NCI-H2107 (cell line): ENCODE data around the gene DHCR7.

Experiments used
- DNase-seq: peaks from one replicate; lab custom pipeline; 2025; lab: John Stamatoyannopoulos, UW

The DHCR7 gene, protein sequence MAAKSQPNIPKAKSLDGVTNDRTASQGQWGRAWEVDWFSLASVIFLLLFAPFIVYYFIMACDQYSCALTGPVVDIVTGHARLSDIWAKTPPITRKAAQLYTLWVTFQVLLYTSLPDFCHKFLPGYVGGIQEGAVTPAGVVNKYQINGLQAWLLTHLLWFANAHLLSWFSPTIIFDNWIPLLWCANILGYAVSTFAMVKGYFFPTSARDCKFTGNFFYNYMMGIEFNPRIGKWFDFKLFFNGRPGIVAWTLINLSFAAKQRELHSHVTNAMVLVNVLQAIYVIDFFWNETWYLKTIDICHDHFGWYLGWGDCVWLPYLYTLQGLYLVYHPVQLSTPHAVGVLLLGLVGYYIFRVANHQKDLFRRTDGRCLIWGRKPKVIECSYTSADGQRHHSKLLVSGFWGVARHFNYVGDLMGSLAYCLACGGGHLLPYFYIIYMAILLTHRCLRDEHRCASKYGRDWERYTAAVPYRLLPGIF

DNA sequence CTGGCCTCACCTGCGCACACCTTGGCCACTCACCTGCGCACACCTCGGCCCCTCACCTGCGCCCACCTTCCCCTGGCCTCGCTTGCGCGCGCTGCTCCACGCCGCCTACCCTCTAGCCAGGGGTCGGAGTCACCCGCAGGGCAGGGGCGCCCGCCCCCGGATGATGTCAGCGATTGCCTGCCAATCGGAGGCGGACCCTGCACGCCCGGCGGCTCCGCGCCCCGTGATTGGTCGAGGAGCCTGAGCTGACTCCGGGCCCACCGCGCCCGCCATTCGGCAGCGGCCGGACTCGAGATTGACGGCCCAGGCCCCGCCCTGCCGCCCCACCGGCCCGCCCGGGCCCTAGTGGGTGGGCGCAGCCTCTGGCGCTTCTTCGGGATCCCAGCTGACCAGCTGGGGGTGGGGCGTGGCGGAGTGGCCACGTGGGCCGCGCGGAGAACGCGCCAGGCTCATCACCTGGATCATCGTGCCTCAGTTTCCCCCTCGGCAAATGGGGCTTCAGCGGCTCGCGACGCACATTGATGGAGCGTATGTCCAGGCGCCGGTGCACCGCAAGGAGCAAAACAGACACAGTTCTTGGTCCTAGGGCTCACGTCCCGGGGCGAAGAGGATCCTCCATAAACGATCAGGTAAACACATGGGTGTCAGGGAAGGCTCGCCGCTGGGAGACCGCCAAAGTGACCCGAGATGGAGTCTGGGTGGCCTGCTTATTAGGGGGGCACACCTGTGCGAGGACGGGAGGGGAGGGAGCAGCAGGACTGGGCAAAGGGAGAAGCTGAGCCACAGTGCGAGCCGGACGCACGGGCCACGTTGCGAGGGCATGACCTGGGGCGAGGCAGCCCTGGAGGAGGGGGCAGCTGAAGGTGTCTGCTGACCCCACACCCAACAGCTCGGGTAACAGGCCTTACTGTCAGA is at the start of gene DHCR7:
DHCR7 (minus strand) TSS at position 137 of the 915 bp plus-strand sequence. CDS start 3,441 bp downstream, outside the sequence.
- peak; percentile 81 for DNase-seq

DNA sequence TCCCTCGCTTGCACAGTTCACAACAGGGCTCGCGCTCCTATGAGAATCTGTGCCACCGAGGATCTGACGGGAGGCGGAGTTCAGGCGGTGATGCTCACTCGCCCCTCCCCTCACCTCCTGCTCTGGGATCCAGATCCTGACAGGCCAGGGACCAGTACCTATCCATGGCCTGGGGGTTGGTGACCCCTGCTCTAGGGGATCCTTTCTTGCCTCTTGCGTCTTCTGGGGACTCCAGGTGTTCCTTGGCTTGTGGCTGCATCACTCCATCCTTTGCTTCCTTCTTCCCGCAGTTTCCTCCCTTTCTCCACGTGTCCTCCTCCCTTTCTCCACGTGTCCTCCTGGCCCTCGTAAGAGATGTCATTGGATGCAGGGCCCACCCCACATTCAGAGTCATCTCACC is 48.2 kb upstream of the DHCR7 start:
- no peak for DNase-seq

DNA sequence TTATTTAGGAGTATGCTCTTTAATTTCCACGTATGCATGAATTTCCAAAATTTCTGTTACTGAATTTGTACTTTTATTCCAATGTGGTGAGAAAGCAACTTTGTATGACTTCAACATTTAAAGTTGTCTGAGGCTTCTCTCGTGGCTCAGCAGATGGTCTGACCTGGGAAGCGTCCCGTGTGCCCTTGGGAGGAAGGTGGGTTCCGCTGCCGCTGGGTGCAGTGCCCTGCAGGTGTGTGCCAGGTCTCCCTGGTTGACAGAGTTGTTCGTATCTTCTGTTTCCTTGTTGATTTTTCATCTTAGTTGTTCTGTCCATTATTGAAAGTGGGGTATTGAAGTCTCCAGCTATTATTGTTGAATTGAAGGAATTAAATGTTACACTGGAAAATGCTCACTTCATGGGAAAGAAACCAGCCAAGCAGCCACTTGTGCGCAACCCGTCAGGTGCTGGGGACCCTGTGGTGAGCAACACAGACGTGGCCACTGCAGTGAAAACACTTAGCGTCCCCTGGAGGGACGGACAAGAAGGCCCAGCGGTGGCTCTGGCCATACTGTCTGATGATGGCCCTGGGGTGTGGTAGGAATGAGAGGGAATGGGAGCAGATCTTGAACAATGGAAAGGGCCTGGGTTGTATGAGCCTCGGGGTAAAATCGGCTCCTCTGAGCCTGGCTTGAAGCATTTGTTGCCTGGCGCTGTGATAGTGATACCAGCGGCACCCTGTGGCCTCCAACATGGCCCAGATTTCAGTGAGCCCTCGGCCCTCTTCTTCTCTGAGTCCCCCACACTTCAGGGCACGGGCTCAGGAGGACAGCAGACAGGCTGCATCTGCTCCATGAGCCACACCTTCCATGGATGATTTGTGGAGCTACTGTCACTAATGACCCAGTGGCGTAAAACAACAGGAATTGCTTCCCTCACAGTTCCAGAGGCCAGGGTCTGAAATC is 47.4 kb upstream of the DHCR7 start:
- DNase-seq: no peak

DNA sequence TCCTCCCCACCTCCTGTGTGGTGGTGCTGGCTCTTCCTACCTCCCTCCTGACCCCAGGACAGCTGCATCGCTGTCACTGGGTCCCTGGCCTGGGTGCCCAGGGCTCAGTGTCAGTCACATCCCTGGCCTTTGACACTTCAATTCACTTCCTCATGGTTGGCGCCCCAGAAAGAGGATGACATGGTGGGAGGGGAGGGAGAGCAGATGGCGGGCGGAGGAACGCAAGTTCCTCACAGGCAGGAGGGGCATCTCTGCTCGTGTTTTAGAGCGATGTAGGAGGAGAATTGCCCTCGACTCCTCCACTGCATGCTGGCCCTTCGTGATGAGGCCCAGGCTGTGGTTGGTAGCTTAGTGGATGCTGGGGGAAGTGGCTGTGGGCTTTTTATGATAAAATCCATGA is 43.7 kb upstream of the DHCR7 start:
- DNase-seq: no peak

DNA sequence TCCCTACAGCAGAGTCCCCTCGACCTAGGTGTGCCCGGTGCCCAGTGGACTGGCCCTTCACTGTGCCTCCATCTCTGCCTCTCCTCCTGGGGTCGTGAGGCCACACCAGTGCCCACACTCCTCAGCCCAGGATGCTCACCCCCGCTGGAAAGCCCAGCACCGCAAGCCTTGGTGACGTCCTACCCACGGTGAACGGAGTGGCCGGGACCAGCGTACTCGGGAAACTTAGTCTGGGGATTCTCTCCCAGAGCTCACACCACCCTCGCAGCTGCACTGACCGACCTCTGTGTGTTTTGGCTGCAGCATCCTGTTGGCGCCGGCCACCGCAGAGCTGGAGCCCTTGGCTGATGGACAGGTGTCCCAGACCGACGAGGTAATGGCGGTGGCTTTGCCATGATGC is 43.3 kb upstream of the DHCR7 start:
- DNase-seq: no peak

DNA sequence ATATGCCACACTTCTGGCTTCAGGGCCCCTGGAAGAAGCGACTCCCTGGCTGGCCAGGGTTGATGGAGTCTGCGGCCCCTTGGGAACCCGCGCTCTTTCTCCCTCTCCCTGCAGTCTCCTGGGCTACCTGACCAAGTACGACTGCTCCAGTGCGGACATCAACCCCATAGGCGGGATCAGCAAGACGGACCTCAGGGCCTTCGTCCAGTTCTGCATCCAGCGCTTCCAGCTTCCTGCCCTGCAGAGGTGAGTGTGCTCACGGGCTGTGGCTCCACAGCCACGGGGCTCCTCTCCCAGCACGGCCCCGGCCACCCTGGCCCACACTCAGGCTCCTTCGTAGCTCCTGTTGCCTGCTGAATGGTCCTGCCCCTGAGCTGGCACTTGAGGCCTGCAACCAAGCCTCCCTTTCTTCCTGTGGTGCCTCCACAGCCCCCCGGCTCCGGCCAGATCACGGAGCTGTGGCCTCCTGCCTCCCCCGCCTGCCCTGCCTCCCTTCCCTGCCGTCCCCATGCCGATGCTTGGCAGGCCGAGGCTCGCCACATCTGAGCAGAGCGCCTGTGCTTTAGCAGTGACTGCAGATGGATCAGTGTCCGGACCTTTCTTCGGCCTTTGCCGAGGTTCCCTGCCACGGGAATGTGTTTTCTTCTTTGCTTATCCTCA is 42.7 kb upstream of the DHCR7 start:
- DNase-seq: no peak

DNA sequence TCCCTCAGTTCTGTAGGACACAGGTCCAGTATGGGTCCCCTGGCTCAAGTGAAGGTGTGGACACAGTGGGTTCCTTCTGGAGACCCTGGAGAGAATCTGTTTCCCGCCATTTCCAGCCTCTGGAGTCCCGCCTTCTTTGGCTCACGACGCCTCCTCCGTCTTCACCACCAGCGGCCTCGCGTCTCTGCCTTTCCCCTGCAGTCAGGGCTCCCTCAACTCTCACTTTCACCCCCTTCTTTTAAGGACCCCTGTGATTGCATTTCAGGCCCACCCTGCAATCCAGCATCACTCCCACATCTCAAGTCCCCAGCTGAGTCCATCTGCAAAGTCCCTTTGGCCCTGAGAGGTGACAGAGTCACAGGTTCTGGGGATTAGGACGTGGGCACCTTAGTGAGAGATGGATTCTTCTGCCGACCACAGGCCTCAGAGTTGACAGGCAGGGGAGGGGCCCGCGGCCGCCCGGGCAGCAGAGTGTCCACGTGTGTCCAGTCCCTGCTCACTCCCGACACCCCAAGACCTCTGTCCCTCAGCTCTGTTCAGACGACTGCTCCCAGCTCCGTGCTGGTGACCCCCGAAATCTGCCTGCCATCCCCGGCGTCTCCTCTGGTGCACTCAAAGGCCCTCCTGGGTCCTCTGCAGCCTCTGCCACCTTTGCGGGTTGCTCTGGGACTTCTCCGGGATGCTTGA is 42.0 kb upstream of the DHCR7 start:
- DNase-seq: no peak

DNA sequence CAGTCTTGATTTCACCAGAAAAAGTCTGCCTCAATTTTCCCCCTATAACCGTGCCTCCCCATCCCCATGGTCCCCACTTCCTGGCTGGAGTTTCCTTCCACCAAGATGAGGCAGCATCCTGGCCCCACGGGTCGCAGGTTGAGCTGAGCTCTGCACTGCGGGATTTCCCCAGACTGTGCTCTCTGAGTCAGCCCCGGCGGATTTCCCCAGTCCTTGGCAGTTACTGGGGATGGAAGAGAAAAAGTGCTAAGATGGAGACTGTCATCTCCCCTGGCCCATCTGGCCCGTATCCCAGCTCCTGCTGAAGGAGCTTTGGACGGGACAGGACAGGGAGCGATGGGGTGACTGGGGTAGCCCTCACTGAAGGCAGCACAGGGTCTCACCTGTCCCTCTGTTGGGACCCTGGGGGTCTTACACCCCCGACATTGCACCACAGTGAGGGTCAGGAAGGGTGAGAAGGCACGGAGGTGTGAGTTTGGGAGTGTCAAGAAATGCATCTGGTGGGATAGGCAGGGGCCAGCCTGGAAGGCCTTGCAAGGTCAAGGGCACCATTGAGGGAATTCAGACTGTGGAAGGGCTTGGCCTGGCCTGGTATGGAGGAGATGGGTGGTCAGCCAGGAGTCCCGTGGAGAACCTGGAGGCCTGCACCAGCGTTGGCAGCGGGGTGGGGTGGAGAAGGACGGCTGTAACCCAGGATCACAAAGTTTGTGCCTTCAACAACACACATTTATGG is 41.3 kb upstream of the DHCR7 start:
- no peak for DNase-seq

DNA sequence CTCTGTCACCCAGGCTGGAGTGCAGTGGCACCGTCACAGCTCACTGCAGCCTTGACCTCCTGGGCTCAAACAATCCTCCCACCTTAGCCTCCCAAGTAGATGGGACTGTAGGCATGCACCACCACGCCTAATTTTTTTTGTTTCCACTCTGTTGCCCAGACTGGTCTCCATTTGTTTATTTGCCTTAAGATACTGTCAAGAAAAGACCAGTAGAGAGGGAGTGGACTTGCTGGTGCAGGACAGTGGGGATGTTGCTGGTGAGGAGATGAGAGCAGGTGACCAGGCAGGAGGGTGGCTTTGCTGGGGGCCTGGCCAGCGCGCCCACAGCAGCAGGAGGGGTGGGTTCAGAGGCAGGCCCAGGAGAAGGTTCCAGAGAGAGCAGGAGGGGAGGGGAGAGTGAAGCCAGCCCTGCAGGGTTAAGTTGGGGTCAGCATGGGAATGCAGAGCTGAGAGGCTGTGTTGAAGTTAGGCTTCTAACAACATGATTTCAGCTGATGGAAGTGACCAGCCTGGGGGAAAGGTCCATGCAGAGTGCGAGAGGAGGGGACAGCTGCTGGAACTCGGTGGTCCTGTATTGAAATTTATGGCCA is 40.6 kb upstream of the DHCR7 start:
- no peak for DNase-seq

DNA sequence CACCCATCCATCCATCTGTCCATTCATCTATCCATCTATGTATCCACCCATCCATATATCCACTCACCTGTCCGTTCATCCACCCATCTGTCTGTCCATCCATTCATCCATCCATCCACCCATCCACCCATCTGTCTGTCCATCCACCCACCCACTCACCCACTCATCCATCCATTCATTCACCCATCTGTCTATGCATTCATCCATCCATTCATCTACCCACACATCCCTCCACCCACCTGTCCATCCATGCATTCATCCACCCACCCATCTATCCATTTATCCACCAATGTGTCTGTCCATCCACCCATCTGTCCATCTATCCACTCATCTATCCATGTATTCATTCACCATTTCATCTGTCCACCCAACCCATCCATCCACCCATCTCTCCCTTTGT is 38.1 kb upstream of the DHCR7 start:
- DNase-seq: no peak

DNA sequence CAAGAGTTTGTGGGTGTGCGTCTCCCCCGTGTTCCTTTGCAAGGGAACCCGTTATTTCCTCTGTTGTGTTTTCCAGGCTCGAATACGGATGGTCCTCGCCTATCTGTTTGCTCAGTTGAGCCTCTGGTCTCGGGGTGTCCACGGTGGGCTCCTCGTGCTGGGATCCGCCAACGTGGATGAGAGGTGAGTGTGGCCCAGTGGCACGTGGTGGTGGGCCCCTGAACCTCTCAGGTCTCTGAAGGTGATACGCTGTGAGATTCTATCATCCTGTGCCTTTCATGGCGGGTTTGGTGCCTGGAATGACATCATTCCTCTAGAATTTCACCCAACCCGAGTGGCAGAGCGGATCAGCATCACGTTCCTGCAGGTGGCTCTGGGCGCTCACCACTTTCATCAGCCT is 37.3 kb upstream of the DHCR7 start:
- DNase-seq: no peak

DNA sequence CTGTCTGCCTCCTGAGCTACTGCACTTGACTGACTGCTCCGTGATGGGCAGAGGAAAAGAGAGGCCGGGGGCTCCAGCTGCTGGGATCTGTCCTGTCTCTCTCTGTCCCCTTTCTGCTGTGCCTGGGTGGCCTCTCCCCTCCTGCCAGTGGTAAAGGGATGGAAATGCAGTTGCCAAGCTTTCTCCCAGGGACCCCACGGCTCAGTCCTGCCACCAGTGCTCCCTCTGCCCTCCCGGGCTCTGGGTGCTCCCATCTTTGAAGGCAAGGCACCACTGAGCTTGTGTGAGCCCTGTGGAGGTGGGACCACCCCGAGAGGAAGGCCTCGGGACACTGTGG is 36.8 kb upstream of the DHCR7 start:
- no peak for DNase-seq

DNA sequence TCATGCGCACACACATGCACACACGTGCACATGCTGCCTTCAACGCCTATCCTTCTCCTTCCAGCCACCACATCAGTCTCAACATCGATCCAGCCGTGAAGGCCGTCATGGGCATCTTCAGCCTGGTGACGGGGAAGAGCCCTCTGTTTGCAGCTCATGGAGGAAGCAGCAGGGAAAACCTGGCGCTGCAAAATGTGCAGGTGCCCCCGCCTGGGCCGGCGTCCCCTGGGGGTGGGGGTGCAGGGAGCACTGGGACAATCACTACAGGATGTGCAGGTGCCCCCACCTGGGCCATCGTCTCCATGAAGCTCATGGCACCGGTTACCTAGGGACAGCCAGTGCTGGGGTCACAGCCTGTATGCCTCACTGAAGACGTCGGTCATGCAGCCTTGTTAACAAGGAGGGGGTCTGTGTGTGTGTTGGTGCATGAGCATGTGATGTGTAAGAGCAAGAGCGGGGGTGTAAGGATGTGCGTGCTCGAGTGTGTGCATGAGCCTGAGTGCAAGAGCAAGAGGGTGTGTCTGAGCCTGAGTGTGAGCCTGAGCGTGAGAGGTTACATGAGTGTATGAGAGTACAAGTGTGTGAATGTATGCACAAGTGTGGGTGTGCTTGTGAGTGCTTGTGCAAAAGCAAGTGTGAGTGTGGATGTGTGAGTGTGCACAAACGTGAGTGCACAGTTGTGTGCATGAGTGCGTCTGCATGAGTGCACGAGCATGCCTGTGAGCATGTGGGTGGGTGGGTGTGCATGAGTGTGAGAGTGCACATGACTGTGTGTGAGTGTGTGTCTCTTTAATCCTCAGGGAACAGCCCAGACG is 36.3 kb upstream of the DHCR7 start:
- no peak for DNase-seq

DNA sequence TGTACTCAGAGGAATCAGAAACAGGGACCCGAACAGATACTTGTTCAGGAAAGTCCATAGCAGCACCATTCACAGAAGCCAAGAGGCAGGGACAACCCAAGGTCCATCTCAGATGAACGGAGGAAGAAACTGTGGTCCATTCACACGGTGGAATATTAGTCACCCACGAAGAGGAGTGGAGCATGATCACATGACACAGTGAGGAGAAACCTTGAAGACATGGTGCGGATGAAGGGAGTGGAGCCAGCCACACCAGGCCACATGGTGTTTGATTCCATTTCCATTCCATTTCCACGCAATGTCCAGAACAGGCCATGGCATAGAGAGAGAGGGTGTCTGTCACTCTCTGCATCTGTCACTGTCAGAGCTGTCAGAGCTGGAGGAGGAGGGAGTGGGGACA is 35.5 kb upstream of the DHCR7 start:
- no peak for DNase-seq

DNA sequence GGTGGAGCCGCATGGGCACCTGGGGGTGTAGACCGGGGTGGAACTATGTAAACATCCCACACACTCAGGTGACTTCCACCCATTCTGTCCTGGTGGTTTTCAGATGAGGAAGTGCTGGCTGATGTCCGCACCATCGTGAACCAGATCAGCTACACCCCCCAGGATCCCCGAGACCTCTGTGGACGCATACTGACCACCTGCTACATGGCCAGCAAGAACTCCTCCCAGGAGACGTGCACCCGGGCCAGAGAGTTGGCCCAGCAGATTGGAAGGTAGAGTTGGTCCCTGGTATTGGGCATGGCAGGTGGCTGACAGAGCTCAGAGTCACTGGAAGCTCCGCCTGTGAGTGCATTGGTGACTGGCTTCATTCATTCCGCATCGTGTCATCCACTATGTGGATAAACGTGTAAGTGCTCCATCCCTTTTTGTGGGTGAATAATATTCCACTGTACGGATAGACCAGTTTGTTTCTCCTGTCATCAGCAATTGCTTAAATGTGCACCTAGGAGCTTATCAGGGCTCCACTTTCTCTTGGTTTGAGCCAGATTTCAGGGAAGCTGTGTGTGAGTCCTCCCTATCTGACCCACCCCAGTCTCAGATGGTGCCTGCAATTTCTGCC is 34.7 kb upstream of the DHCR7 start:
- no peak for DNase-seq

DNA sequence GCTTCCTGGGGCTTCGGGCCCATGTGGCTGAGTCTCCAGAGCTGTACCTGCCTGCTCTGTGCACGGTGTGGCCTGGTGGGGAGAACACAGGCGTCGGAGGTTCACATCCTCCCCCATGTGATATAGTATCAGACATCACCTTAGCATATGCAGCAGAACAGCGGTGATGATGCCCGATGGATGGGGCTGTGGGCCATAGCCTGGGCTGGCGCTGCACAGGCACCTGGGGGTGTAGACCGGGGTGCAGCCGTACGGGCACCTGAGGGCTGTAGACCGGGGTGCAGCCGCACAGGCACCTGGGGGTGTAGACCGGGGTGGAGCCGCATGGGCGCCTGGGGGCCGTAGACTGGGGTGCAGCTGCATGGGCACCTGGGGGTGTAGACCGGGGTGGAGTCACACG is 34.0 kb upstream of the DHCR7 start:
- no peak for DNase-seq

DNA sequence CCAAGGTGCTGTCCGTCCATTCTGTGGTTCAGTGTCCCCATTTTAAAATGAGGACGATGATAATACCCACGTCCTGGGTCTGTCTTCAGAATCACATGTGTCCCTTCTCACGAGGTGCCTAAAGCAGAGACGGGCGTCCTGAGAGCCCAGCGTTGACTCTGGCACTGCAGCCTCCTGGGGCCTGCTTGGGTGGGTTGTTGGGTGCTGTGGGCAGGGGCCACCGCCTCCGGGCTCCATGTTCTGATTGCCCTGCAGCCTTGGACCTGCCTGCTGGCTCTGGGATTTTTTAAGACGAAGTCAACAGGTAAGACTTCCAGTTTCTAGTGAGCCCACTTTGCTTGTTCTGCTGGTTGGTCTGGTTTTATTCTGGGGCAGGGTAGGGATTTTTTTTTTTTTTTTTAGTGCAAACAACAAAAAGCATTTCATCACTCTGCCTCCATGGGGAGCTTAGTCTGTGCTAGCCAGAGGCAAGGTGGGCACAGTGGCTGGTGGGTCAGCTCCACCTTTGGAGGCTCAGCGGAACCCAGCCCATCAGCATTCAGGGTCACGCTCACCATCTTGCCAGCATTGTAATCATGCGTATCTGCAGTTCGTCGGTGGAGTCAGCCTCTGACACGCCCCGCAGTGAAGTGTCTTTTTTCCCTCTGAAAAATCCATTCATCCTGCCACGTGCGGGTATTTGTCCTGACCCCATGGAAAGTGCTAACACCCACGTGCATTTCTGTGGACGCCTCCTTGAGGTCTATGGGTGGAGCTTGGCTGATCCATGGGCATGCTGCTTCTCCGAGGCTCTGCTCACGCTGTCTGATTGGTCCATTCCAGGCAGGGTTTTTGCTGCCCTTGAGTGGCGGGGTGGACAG is 33.1 kb upstream of the DHCR7 start:
- DNase-seq: no peak

DNA sequence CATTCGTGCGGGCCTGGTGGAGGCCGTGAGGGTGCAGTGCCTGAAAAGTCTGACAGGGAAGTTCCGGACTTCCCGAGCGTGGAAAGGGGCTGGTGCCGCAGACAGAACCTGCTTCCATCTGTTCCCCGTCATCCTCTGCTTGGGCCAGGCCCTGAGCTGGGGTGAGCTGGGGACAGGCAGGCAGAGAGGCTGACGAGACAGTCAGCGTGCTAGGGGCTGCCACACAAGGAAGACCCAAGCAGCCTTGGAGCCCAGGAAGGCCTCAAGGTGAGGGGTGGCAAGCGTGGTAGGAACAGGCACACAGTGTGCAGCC is 30.3 kb upstream of the DHCR7 start:
- no peak for DNase-seq
